Omental fat pad (tissue), 4 donors: ENCODE results near the gene PRMT6. TPM values are rescaled to one million over a fixed set of nuclear protein-coding genes. Genes with fewer than 3 reads are reported as not detected.

Source experiments
- ATAC-seq: fragments of 150-250 bp; one replicate; pipeline ENCODE4 v1.9.1; 2016; ENCODE audit warnings: mild to moderate bottlenecking, moderate library complexity; ENCODE audit not compliant: low FRiP score
- DNase-seq: peaks from one replicate; pipeline ENCODE4 v3.0.0-alpha.2; 2019; ENCODE audit warnings: low spot score
- CTCF ChIP-seq, 3 donors: fragments of 450-650 bp; IDR thresholded peaks; one replicate each; pipeline ENCODE4 v1.5.1; 2016 to 2017; ENCODE audit warnings: antibody characterized with exemption in 3 of 3, mild to moderate bottlenecking in 3 of 3, moderate library complexity in 2 of 3
- total RNA-seq, 4 donors: library from RNA; depleted of rRNA; stranded (reverse); fragments of >200 nt; gene quantifications; one replicate each; pipeline ENCODE4 v1.1.0, GENCODE V29; 2016

PRMT6 gene
- total RNA-seq, 4 donors from 2014 or later, result 8.1 to 14.2 (median 9.5) TPM

- DNase-seq, result no peak
- no peak for TF ChIP-seq CTCF (IDR thresholded peaks at IDR 0.05)
- ATAC-seq, result no peak
Observed at GRCh38 chr1:107098961-107099360, 42.5 kb downstream of the PRMT6 start.

- no peak for ATAC-seq
- DNase-seq, result no peak
- TF ChIP-seq CTCF (IDR thresholded peaks at IDR 0.05), result no peak
Observed at GRCh38 chr1:107100331-107100984, 44.0 kb downstream of the PRMT6 start.

GRCh38 chr1:107105914-107106313 is 49.4 kb downstream of the PRMT6 start:
- TF ChIP-seq CTCF (IDR thresholded peaks at IDR 0.05), result no peak
- DNase-seq, result no peak
- ATAC-seq, result no peak

Other genes with a start within 250 kb of the PRMT6 start
- 10 to 100 TPM in 1 of 4 donors, 1 to 10 TPM in 3; 1.3 to 28.5 (median 6.6) TPM for gene NTNG1, start 84.4 kb downstream of the PRMT6 start, total RNA-seq